ENCODE data around the gene BLM. TPM values are rescaled to one million over a fixed set of nuclear protein-coding genes. Genes with fewer than 3 reads are reported as not detected.

The BLM gene
- total RNA-seq, 1 donor from 2014 or later: 58.0 TPM

GRCh38 chr15:90862487-90862886 is 145.3 kb downstream of the BLM start:
- Mint-ChIP-seq H3K4me3 (no peak overlapping the region), H3K4me1 (peaks cover 10% of the 10 kb centered on the region), H3K9me3 (no peaks in the 10 kb centered on the region), H3K36me3 (no peaks in the 10 kb centered on the region), H3K27me3 (ENCODE audit: insufficient read depth, low read depth) (peaks cover 7% of the 10 kb centered on the region), H3K27ac (no peak overlapping the region)
- H3K9ac ChIP-seq: no peak overlapping the region
- no peaks in the 10 kb centered on the region for H3K27me3 ChIP-seq
- H3K9me3 ChIP-seq (ENCODE audit: low read depth): no peaks in the 10 kb centered on the region
- H3K4me3 ChIP-seq: no peak overlapping the region
- no peaks in the 10 kb centered on the region for H3F3A ChIP-seq (ENCODE audit: low read depth)
- DNase-seq (ENCODE audit: low spot score): no peak
- H3K79me2 ChIP-seq (ENCODE audit: low read depth): no peaks in the 10 kb centered on the region
- H3K4me2 ChIP-seq: no peak overlapping the region
- H2AFZ ChIP-seq (replicated peaks): no peak overlapping the region
- no peaks in the 10 kb centered on the region for H4K20me1 ChIP-seq (ENCODE audit: low read depth)
- H3K36me3 ChIP-seq: no peaks in the 10 kb centered on the region
- no peak overlapping the region for H3K27ac ChIP-seq
- peaks cover 4% of the 10 kb centered on the region for H3K4me1 ChIP-seq
- no peak for TF ChIP-seq CTCF (IDR thresholded peaks at IDR 0.05)
- TF ChIP-seq EZH2phosphoT487 (IDR thresholded peaks at IDR 0.05): no peak

GRCh38 chr15:90862964-90863778 is 146.0 kb downstream of the BLM start:
- H3K4me1 ChIP-seq: peaks cover 4% of the 10 kb centered on the region
- TF ChIP-seq EZH2phosphoT487 (IDR thresholded peaks at IDR 0.05) (no peak), EZH2 (IDR thresholded peaks at IDR 0.05) (no peak), CTCF (IDR thresholded peaks at IDR 0.05) (no peak)
- peaks cover 7% of the 10 kb centered on the region for H3K27me3 Mint-ChIP-seq (ENCODE audit: insufficient read depth, low read depth)

GRCh38 chr15:90863987-90864386 is 146.8 kb downstream of the BLM start:
- peaks cover 8% of the 10 kb centered on the region for H3K4me1 ChIP-seq
- Mint-ChIP-seq H3K9me3 (no peaks in the 10 kb centered on the region), H3K4me1 (peaks cover 15% of the 10 kb centered on the region), H3K27me3 (ENCODE audit: insufficient read depth, low read depth) (peaks cover 9% of the 10 kb centered on the region), H3K36me3 (no peaks in the 10 kb centered on the region), H3K4me3 (no peak overlapping the region), H3K27ac (no peak overlapping the region)
- H3K27ac ChIP-seq: no peak overlapping the region
- H3K4me3 ChIP-seq: no peak overlapping the region
- DNase-seq (ENCODE audit: low spot score): no peak
- no peaks in the 10 kb centered on the region for H4K20me1 ChIP-seq (ENCODE audit: low read depth)
- no peaks in the 10 kb centered on the region for H3K9me3 ChIP-seq (ENCODE audit: low read depth)
- H3K27me3 ChIP-seq: no peaks in the 10 kb centered on the region
- TF ChIP-seq EZH2 (IDR thresholded peaks at IDR 0.05) (no peak), EZH2phosphoT487 (IDR thresholded peaks at IDR 0.05) (no peak), CTCF (IDR thresholded peaks at IDR 0.05) (no peak)
- H3F3A ChIP-seq (ENCODE audit: low read depth): peaks cover 3% of the 10 kb centered on the region
- no peak overlapping the region for H2AFZ ChIP-seq (replicated peaks)
- no peaks in the 10 kb centered on the region for H3K79me2 ChIP-seq (ENCODE audit: low read depth)
- H3K36me3 ChIP-seq: no peaks in the 10 kb centered on the region
- H3K4me2 ChIP-seq: no peak overlapping the region
- H3K9ac ChIP-seq: no peak overlapping the region

More at GRCh38 chr15:90862964-90863778, 146.0 kb downstream of the BLM start:
- no peak overlapping the region for H3K4me3 ChIP-seq
- Mint-ChIP-seq H3K4me3 (no peak overlapping the region), H3K9me3 (no peaks in the 10 kb centered on the region), H3K4me1 (peaks cover 10% of the 10 kb centered on the region), H3K36me3 (no peaks in the 10 kb centered on the region), H3K27ac (no peak overlapping the region)
- no peak overlapping the region for H2AFZ ChIP-seq (replicated peaks)
- no peak overlapping the region for H3K4me2 ChIP-seq
- no peaks in the 10 kb centered on the region for H3K79me2 ChIP-seq (ENCODE audit: low read depth)
- H3K36me3 ChIP-seq: no peaks in the 10 kb centered on the region
- no peak overlapping the region for H3K9ac ChIP-seq
- no peaks in the 10 kb centered on the region for H3K9me3 ChIP-seq (ENCODE audit: low read depth)
- H4K20me1 ChIP-seq (ENCODE audit: low read depth): no peaks in the 10 kb centered on the region
- no peaks in the 10 kb centered on the region for H3K27me3 ChIP-seq
- no peaks in the 10 kb centered on the region for H3F3A ChIP-seq (ENCODE audit: low read depth)
- H3K27ac ChIP-seq: no peak overlapping the region
- no peak for DNase-seq (ENCODE audit: low spot score)

All from neural progenitor cell (in vitro differentiated cells).